ENCODE measurements around the gene SSBP1. TPM values are rescaled to one million over a fixed set of nuclear protein-coding genes. Genes with fewer than 3 reads are reported as not detected.
"Not testable (repeated sequence)": the region's sequence is repeated elsewhere in the genome, so short reads cannot be mapped to it uniquely, and the experiment has no call there.

SSBP1 gene
- total RNA-seq, 5 donors from 2014 or later (not counting 1 experiment from before 2014, with no cell fraction given), result 88.1 to 116 (median 91.1) TPM

- DNase-seq (peak in 1 of 35 experiments; percentile 46), ATAC-seq (replicated peaks in 1 of 4) (no peak)
- H3K4me1 Mint-ChIP-seq, result peaks cover 0 to 5% (median 0%) of the 10 kb centered on the region in 3 donors
- Histone ChIP-seq H3K9me3 (peaks cover 2% of the 10 kb centered on the region), H3K27ac (ENCODE audit: low read length) (no peak overlapping the region), H3K4me3 (ENCODE audit: control insufficient read depth in 1 of 2, extremely low read depth in 1 of 2, low read length in 1 of 2) (no peak overlapping the region), H3K4me1 (ENCODE audit: control insufficient read depth in 1 of 2, extremely low read depth in 1 of 2, insufficient read depth in 2 of 2, low read length in 2 of 2) (no peaks in the 10 kb centered on the region), H3K27me3 (replicated peaks in 1 of 2; ENCODE audit: control insufficient read depth in 2 of 2, extremely low read depth in 1 of 2, insufficient read depth in 2 of 2, low read length in 1 of 2) (no peaks in the 10 kb centered on the region), H3K36me3 (ENCODE audit: control insufficient read depth in 2 of 2, extremely low read depth in 1 of 2, insufficient read depth in 1 of 2, low read length in 1 of 2) (peaks cover 23 to 73% of the 10 kb centered on the region in 2 donors)
- POLR2A ChIA-PET, result no interaction called here
- CTCF ChIA-PET, result interaction anchor here in 1 of 2 donors (0.6 kb wide), 1 partner anchor 18 kb away, joined by 4 read pairs; no protein-coding TSS in a partner anchor
- no CpG with 5 or more reads among the region's 6 CpGs for WGBS (ENCODE audit: insufficient coverage)
- peaks cover 6 to 31% (median 9%) of the 10 kb centered on the region in 3 donors for H3K9me3 Mint-ChIP-seq
- H3K4me3 Mint-ChIP-seq, result no peak overlapping the region
- H3K27ac Mint-ChIP-seq, result no peak overlapping the region
- H3K36me3 Mint-ChIP-seq, result peaks cover 93% of the 10 kb centered on the region
- no peaks in the 10 kb centered on the region for H3K27me3 Mint-ChIP-seq
Observed at GRCh38 chr7:141754939-141755338, 16.8 kb downstream of the SSBP1 start.

GRCh38 chr7:141763797-141764196 lies 25.6 kb downstream of the SSBP1 start, which contains the start of gene TAS2R3:
TAS2R3 (plus strand) TSS chr7:141764097; CDS start chr7:141764159, 62 bp downstream.
- DNase-seq (no peak), ATAC-seq (replicated peaks in 1 of 4) (no peak)
- H3K27me3 ChIP-seq (replicated peaks in 1 of 2; ENCODE audit: control insufficient read depth in 2 of 2, extremely low read depth in 1 of 2, insufficient read depth in 2 of 2, low read length in 1 of 2), result no peaks in the 10 kb centered on the region
- Mint-ChIP-seq H3K4me3 (no peak within 1 kb of the TSS), H3K27ac (no peak within 1 kb of the TSS), H3K9me3 (no peaks in the 10 kb centered on the region), H3K4me1 (peaks cover 0 to 5% (median 3%) of the 10 kb centered on the region in 3 donors), H3K36me3 (peaks cover 72% of the 10 kb centered on the region), H3K27me3 (no peaks in the 10 kb centered on the region)
- H3K36me3 ChIP-seq (ENCODE audit: control insufficient read depth in 2 of 2, extremely low read depth in 1 of 2, insufficient read depth in 1 of 2, low read length in 1 of 2), result peaks cover 9 to 42% of the 10 kb centered on the region in 2 donors
- no peaks in the 10 kb centered on the region for H3K9me3 ChIP-seq
- H3K27ac ChIP-seq (ENCODE audit: low read length), result no peak within 1 kb of the TSS
- ChIA-PET POLR2A (no interaction called here), CTCF (no interaction called here)
- WGBS (ENCODE audit: insufficient coverage), result 93% methylated on average over 2 of the region's 3 CpGs
- no peaks in the 10 kb centered on the region for H3K4me1 ChIP-seq (ENCODE audit: control insufficient read depth in 1 of 2, extremely low read depth in 1 of 2, insufficient read depth in 2 of 2, low read length in 2 of 2)
- no peak within 1 kb of the TSS for H3K4me3 ChIP-seq (ENCODE audit: control insufficient read depth in 1 of 2, extremely low read depth in 1 of 2, low read length in 1 of 2)

GRCh38 chr7:141770083-141770583 lies 32.0 kb downstream of the SSBP1 start:
- H3K9me3 Mint-ChIP-seq; H3K27ac ChIP-seq (ENCODE audit: low read length); H3K27me3 ChIP-seq (replicated peaks in 1 of 2; ENCODE audit: control insufficient read depth in 2 of 2, extremely low read depth in 1 of 2, insufficient read depth in 2 of 2, low read length in 1 of 2); ATAC-seq (replicated peaks in 1 of 4); H3K4me1 ChIP-seq (ENCODE audit: control insufficient read depth in 1 of 2, extremely low read depth in 1 of 2, insufficient read depth in 2 of 2, low read length in 2 of 2); H3K4me3 ChIP-seq (ENCODE audit: control insufficient read depth in 1 of 2, extremely low read depth in 1 of 2, low read length in 1 of 2); H3K4me3 Mint-ChIP-seq; H3K9me3 ChIP-seq; CTCF ChIA-PET; H3K27me3 Mint-ChIP-seq; H3K36me3 ChIP-seq (ENCODE audit: control insufficient read depth in 2 of 2, extremely low read depth in 1 of 2, insufficient read depth in 1 of 2, low read length in 1 of 2); DNase-seq; H3K27ac Mint-ChIP-seq: not testable (repeated sequence)
- peaks cover 62% of the 10 kb centered on the region for H3K36me3 Mint-ChIP-seq
- no CpG with 5 or more reads among the region's 3 CpGs for WGBS (ENCODE audit: insufficient coverage)
- POLR2A ChIA-PET, result interaction anchor here in 1 of 2 donors (0.6 kb wide), 1 partner anchor 372 kb away, joined by 3 read pairs; no protein-coding TSS in a partner anchor
- H3K4me1 Mint-ChIP-seq, result peaks cover 2 to 11% (median 6%) of the 10 kb centered on the region in 3 donors

GRCh38 chr7:141776374-141776773 lies 38.2 kb downstream of the SSBP1 start, which contains the start of gene TAS2R4:
TAS2R4 (plus strand) TSS chr7:141776674; CDS start chr7:141778489, 1,815 bp downstream.
- Mint-ChIP-seq H3K4me1 (peaks cover 4 to 11% (median 6%) of the 10 kb centered on the region in 3 donors), H3K36me3 (peaks cover 61% of the 10 kb centered on the region), H3K27ac (no peak within 1 kb of the TSS), H3K27me3 (no peaks in the 10 kb centered on the region), H3K9me3 (peaks cover 0 to 6% (median 0%) of the 10 kb centered on the region in 3 donors), H3K4me3 (no peak within 1 kb of the TSS)
- H3K27ac ChIP-seq (ENCODE audit: low read length), result no peak within 1 kb of the TSS
- WGBS (ENCODE audit: insufficient coverage), result no CpG with 5 or more reads among the region's 1 CpG
- no peak for ATAC-seq (replicated peaks in 1 of 4)
- no peaks in the 10 kb centered on the region for H3K27me3 ChIP-seq (replicated peaks in 1 of 2; ENCODE audit: control insufficient read depth in 2 of 2, extremely low read depth in 1 of 2, insufficient read depth in 2 of 2, low read length in 1 of 2)
- POLR2A ChIA-PET, result no interaction called here
- no peaks in the 10 kb centered on the region for H3K9me3 ChIP-seq
- CTCF ChIA-PET, result interaction anchor here in 1 of 2 donors (0.6 to 1.5 kb wide), 3 partner anchors 10 to 121 kb away, joined by 3 to 6 read pairs (median 3); no protein-coding TSS in a partner anchor
- H3K36me3 ChIP-seq (ENCODE audit: control insufficient read depth in 2 of 2, extremely low read depth in 1 of 2, insufficient read depth in 1 of 2, low read length in 1 of 2), result peaks cover 0 to 9% of the 10 kb centered on the region in 2 donors
- no peaks in the 10 kb centered on the region for H3K4me1 ChIP-seq (ENCODE audit: control insufficient read depth in 1 of 2, extremely low read depth in 1 of 2, insufficient read depth in 2 of 2, low read length in 2 of 2)
- no peak within 1 kb of the TSS for H3K4me3 ChIP-seq (ENCODE audit: control insufficient read depth in 1 of 2, extremely low read depth in 1 of 2, low read length in 1 of 2)
- no peak for DNase-seq

GRCh38 chr7:141785706-141786552 lies 47.8 kb downstream of the SSBP1 start:
- Histone ChIP-seq H3K4me1 (ENCODE audit: control insufficient read depth in 1 of 2, extremely low read depth in 1 of 2, insufficient read depth in 2 of 2, low read length in 2 of 2) (no peaks in the 10 kb centered on the region), H3K36me3 (ENCODE audit: control insufficient read depth in 2 of 2, extremely low read depth in 1 of 2, insufficient read depth in 1 of 2, low read length in 1 of 2) (peaks cover 2 to 5% of the 10 kb centered on the region in 2 donors), H3K27me3 (replicated peaks in 1 of 2; ENCODE audit: control insufficient read depth in 2 of 2, extremely low read depth in 1 of 2, insufficient read depth in 2 of 2, low read length in 1 of 2) (no peaks in the 10 kb centered on the region), H3K9me3 (no peaks in the 10 kb centered on the region), H3K27ac (ENCODE audit: low read length) (no peak overlapping the region), H3K4me3 (ENCODE audit: control insufficient read depth in 1 of 2, extremely low read depth in 1 of 2, low read length in 1 of 2) (no peak overlapping the region)
- H3K36me3 Mint-ChIP-seq, result peaks cover 16% of the 10 kb centered on the region
- WGBS (ENCODE audit: insufficient coverage), result 81% methylated on average over 10 of the region's 13 CpGs
- peak in 1 of 4 experiments; percentile 60 for ATAC-seq (replicated peaks in 1 of 4)
- H3K9me3 Mint-ChIP-seq, result no peaks in the 10 kb centered on the region
- no peak overlapping the region for H3K27ac Mint-ChIP-seq
- DNase-seq, result peak in 20 of 35 experiments; percentile 0 to 62 (median 4)
- ChIA-PET POLR2A (no interaction called here), CTCF (interaction anchor here (0.5 to 4.5 kb wide), 8 partner anchors 9 to 170 kb away, joined by 3 to 32 read pairs (median 4); partner anchors contain the start of genes SSBP1 (in 1 of the 2) and TAS2R4 (in 1 of the 2))
- H3K27me3 Mint-ChIP-seq, result no peaks in the 10 kb centered on the region
- no peaks in the 10 kb centered on the region for H3K4me1 Mint-ChIP-seq
- H3K4me3 Mint-ChIP-seq, result no peak overlapping the region

GRCh38 chr7:141788296-141788695 lies 50.1 kb downstream of the SSBP1 start:
- no peak for ATAC-seq (replicated peaks in 1 of 4)
- H3K9me3 ChIP-seq, result no peaks in the 10 kb centered on the region
- no peaks in the 10 kb centered on the region for H3K4me1 ChIP-seq (ENCODE audit: control insufficient read depth in 1 of 2, extremely low read depth in 1 of 2, insufficient read depth in 2 of 2, low read length in 2 of 2)
- H3K27me3 Mint-ChIP-seq, result no peaks in the 10 kb centered on the region
- H3K9me3 Mint-ChIP-seq, result no peaks in the 10 kb centered on the region
- H3K36me3 Mint-ChIP-seq, result peaks cover 25% of the 10 kb centered on the region
- H3K27me3 ChIP-seq (replicated peaks in 1 of 2; ENCODE audit: control insufficient read depth in 2 of 2, extremely low read depth in 1 of 2, insufficient read depth in 2 of 2, low read length in 1 of 2), result no peaks in the 10 kb centered on the region
- no peak for DNase-seq
- ChIA-PET CTCF (no interaction called here), POLR2A (interaction anchor here in 1 of 2 donors (0.7 kb wide), 1 partner anchor 1616 kb away, joined by 3 read pairs; no protein-coding TSS in a partner anchor)
- H3K27ac Mint-ChIP-seq, result no peak overlapping the region
- H3K27ac ChIP-seq (ENCODE audit: low read length), result no peak overlapping the region
- H3K4me3 Mint-ChIP-seq, result no peak overlapping the region
- no CpG with 5 or more reads among the region's 2 CpGs for WGBS (ENCODE audit: insufficient coverage)
- no peaks in the 10 kb centered on the region for H3K4me1 Mint-ChIP-seq
- peaks cover 4 to 8% of the 10 kb centered on the region in 2 donors for H3K36me3 ChIP-seq (ENCODE audit: control insufficient read depth in 2 of 2, extremely low read depth in 1 of 2, insufficient read depth in 1 of 2, low read length in 1 of 2)
- no peak overlapping the region for H3K4me3 ChIP-seq (ENCODE audit: control insufficient read depth in 1 of 2, extremely low read depth in 1 of 2, low read length in 1 of 2)
